ENCODE results near the gene LLCFC1. TPM values are rescaled to one million over a fixed set of nuclear protein-coding genes. Genes with fewer than 3 reads are reported as not detected.

Gene LLCFC1
- total and polyA plus RNA-seq, 10 donors: 0.18 TPM; not detected in 9

DNA sequence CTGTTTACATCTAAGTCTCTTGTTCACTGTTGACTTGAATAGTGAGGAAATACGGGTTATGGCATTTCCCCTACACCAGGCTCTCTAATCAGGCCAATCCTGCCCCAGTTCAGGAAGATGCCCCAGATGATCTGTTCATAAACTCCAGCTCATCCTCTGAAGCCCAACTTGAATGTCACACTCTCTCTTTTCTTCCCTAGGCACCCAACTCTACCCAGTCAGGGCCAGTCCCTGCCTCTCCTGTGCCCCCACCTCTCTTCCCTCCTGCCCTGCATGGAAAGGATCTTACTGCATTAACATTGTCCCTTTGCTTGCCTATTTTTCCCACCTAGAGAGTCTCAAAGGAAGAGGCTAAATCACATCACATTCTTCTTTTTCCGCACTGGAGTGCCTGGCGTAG is 43.1 kb upstream of the LLCFC1 start:
- Histone ChIP-seq H3K27me3 (replicated peaks in 1 of 7) (peaks cover 0 to 37% (median 0%) of the 10 kb centered on the region in 7 donors), H3K4me1 (no peaks in the 10 kb centered on the region), H3K27ac (no peak overlapping the region), H3K4me3 (no peak overlapping the region), H3K9me3 (no peaks in the 10 kb centered on the region), H3K36me3 (no peaks in the 10 kb centered on the region)
- intact Hi-C loops (cut with DNase I; ENCODE audit: low total_unique reads): no loop called here
- 87 to 97% (median 91%) methylated on average over 3 of the region's 3 CpGs for WGBS, 5 donors
- no peak for DNase-seq
- TF ChIP-seq POLR2A (IDR thresholded peaks at IDR 0.05) (no peak), POLR2AphosphoS5 (IDR thresholded peaks at IDR 0.05) (no peak), CTCF (IDR thresholded peaks at IDR 0.05 in 8 of 11, conservative IDR thresholded peaks at IDR 0.05 in 3 of 11) (no peak)

- TF ChIP-seq POLR2A (IDR thresholded peaks at IDR 0.05): no peak
- no peak for TF ChIP-seq CTCF (IDR thresholded peaks at IDR 0.05 in 8 of 11, conservative IDR thresholded peaks at IDR 0.05 in 3 of 11)
- TF ChIP-seq POLR2AphosphoS5 (IDR thresholded peaks at IDR 0.05): no peak
- H3K27ac ChIP-seq: no peak overlapping the region
- DNase-seq: no peak
- H3K4me3 ChIP-seq: no peak overlapping the region
- H3K4me1 ChIP-seq: no peaks in the 10 kb centered on the region
- peaks cover 0 to 31% (median 0%) of the 10 kb centered on the region in 7 donors for H3K27me3 ChIP-seq (replicated peaks in 1 of 7)
- WGBS, 5 donors: 77 to 89% (median 87%) methylated on average over 3 of the region's 3 CpGs
- H3K36me3 ChIP-seq: no peaks in the 10 kb centered on the region
- intact Hi-C loops (cut with DNase I; ENCODE audit: low total_unique reads): no loop called here
- no peaks in the 10 kb centered on the region for H3K9me3 ChIP-seq
Observed at GRCh38 chr7:142896741-142897379, 42.4 kb upstream of the LLCFC1 start.

DNA sequence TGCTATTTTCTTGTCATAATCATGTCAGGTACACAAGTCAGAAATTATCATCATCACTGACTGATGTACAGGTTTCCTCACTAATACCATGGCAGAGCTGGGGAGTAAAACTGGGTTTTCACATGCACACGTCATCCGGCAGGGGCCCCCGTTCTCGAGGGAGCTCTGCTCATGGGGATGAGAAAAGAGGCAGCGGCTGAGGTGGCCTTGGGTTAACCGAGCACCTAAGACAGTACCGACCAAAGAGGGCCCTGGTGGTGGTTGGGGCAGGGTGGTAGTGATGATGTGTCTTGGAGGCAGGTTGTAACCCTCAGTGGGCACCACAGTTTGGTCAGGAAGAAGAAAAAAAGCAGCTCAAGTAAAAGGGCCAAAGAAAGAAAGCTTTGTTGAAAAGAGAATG is 41.6 kb upstream of the LLCFC1 start:
- Histone ChIP-seq H3K4me1 (no peaks in the 10 kb centered on the region), H3K4me3 (no peak overlapping the region), H3K27me3 (replicated peaks in 1 of 7) (peaks cover 0 to 29% (median 0%) of the 10 kb centered on the region in 7 donors), H3K27ac (no peak overlapping the region), H3K9me3 (no peaks in the 10 kb centered on the region), H3K36me3 (no peaks in the 10 kb centered on the region)
- intact Hi-C loops (cut with DNase I; ENCODE audit: low total_unique reads): no loop called here
- WGBS, 5 donors: 82 to 94% (median 90%) methylated on average over 7 of the region's 7 CpGs
- no peak for DNase-seq
- TF ChIP-seq POLR2AphosphoS5 (IDR thresholded peaks at IDR 0.05) (no peak), POLR2A (IDR thresholded peaks at IDR 0.05) (no peak)

DNA sequence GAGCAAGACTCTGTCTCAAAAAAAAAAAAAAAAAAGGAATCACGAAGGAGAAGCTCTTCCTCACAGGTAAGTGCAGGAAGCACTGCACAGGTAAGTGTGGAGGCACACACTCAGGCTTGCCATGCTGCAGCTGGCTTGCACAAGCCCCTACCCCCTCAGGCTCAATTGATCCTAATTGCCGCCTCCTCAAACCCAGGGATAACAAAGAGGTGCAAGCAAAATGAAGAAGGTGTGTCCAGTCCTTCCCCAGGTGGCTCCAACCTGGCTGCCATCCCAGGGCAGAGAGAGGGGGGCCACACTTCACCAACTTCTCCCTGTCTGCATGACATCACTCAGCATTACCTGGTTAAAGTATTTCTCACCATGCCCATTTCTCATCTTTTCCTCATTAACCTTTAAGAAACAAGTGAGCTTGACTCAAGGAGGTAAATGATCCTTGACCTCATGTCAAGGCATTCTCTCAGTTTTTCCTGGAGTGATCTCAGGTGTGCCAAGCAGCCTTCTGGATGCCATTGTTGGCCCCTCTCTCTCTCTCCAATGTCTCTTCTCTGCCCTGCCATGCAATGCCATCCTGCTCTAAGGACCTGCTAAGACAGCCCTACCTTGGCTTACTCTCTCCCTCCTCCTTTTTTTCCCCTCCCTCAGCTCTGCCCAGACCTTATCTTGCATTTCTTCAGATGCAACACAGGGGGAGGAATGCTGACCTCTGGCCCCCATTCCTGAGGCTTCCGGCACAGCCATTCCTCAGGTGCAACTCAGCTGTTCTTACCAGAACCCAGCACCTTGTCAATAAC is 40.7 kb upstream of the LLCFC1 start:
- 75 to 92% (median 81%) methylated on average over 3 of the region's 3 CpGs for WGBS, 5 donors
- no peaks in the 10 kb centered on the region for H3K36me3 ChIP-seq
- intact Hi-C loops (cut with DNase I; ENCODE audit: low total_unique reads): no loop called here
- DNase-seq: no peak
- no peak overlapping the region for H3K4me3 ChIP-seq
- H3K9me3 ChIP-seq: peaks cover 0 to 6% (median under 1%) of the 10 kb centered on the region in 8 donors
- H3K4me1 ChIP-seq: no peaks in the 10 kb centered on the region
- no peak overlapping the region for H3K27ac ChIP-seq
- TF ChIP-seq CTCF (IDR thresholded peaks at IDR 0.05 in 8 of 11, conservative IDR thresholded peaks at IDR 0.05 in 3 of 11) (no peak), POLR2AphosphoS5 (IDR thresholded peaks at IDR 0.05) (no peak), POLR2A (IDR thresholded peaks at IDR 0.05) (no peak)
- H3K27me3 ChIP-seq (replicated peaks in 1 of 7): peaks cover 0 to 29% (median 0%) of the 10 kb centered on the region in 7 donors
